Tibial artery (tissue), 4 donors: ENCODE measurements around the gene TBC1D19.

ENCODE experiments used
- DNase-seq, 2 donors: peaks; one replicate each; pipeline ENCODE4 v3.0.0-alpha.2; 2019
- H3K27ac ChIP-seq, 2 donors: fragments of 200-600 bp; sonication (generic) in 1 of 2; 1 replicate in 1 of 2; 2 replicates in 1 of 2; pipeline ENCODE4 v1.5.1; 2018 to 2019; ENCODE audit warnings: mild to moderate bottlenecking in 1 of 2
- H3K27me3 ChIP-seq, 2 donors: fragments of 200-600 bp; sonication (generic) in 1 of 2; one replicate each; pipeline versions ENCODE4 v1.5.1 to v1.6.0; 2016 to 2019
- H3K36me3 ChIP-seq, 3 donors: fragments of 200-600 bp; sonication (generic) in 2 of 3; one replicate each; pipeline ENCODE4 v1.5.1; 2016 to 2019; ENCODE audit warnings: mild to moderate bottlenecking in 2 of 3
- H3K4me1 ChIP-seq, 4 donors: fragments of 200-600 bp; sonication (generic) in 2 of 4; 1 replicate in 3 of 4; 2 replicates in 1 of 4; pipeline ENCODE4 v1.5.1; 2016 to 2019
- H3K4me3 ChIP-seq, 2 donors: fragments of 200-600 bp; sonication (generic) in 1 of 2; 1 replicate in 1 of 2; 2 replicates in 1 of 2; pipeline ENCODE4 v1.5.1; 2018 to 2019; ENCODE audit warnings: mild to moderate bottlenecking in 2 of 2
- H3K9me3 ChIP-seq, 3 donors: fragments of 200-600 bp; sonication (generic) in 1 of 3; one replicate each; pipeline ENCODE4 v1.5.1; 2016 to 2019
- intact Hi-C: fragments of 100-400 bp; cut with DNase I; formaldehyde crosslinking; loops from one replicate; pipeline ENCODE4 v1.15.0; 2023; ENCODE audit warnings: low total_unique reads
- TF ChIP-seq, protein P1 (sequence below), 2 experiments: fragments of 200-600 bp in 1 of 2; fragments of 450-650 bp in 1 of 2; IDR thresholded peaks; one replicate each; pipeline ENCODE4 v1.5.1; 2017 to 2019; ENCODE audit warnings: antibody characterized with exemption in 2 of 2, mild to moderate bottlenecking in 1 of 2, moderate library complexity in 1 of 2

TBC1D19 gene

DNA sequence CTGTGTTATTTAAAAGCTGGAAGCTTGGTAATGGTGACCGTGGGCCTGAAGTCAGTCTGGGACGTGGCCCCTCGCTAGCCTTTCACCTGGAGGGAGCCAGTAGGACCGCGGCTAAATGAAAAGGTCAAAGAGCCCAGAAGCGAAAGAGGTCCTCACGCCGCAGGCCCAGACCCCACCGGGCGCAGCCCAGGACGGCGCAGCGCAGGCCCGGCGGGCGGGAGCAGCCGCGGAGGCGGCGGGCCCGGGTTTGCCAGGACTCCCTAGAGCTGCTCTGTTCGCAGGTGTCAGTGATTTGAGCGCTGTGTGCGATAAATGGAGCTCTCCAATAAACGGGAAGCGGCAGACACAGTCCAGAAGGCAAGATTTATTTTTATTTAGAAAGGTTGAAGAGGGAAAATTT, 220.6 kb downstream of the TBC1D19 start:
- Histone ChIP-seq H3K4me3 (no peak overlapping the region), H3K27me3 (no peaks in the 10 kb centered on the region), H3K9me3 (no peaks in the 10 kb centered on the region), H3K27ac (no peak overlapping the region), H3K36me3 (no peaks in the 10 kb centered on the region), H3K4me1 (no peaks in the 10 kb centered on the region)
- DNase-seq: no peak
- TF ChIP-seq, protein P1, sequence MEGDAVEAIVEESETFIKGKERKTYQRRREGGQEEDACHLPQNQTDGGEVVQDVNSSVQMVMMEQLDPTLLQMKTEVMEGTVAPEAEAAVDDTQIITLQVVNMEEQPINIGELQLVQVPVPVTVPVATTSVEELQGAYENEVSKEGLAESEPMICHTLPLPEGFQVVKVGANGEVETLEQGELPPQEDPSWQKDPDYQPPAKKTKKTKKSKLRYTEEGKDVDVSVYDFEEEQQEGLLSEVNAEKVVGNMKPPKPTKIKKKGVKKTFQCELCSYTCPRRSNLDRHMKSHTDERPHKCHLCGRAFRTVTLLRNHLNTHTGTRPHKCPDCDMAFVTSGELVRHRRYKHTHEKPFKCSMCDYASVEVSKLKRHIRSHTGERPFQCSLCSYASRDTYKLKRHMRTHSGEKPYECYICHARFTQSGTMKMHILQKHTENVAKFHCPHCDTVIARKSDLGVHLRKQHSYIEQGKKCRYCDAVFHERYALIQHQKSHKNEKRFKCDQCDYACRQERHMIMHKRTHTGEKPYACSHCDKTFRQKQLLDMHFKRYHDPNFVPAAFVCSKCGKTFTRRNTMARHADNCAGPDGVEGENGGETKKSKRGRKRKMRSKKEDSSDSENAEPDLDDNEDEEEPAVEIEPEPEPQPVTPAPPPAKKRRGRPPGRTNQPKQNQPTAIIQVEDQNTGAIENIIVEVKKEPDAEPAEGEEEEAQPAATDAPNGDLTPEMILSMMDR (IDR thresholded peaks at IDR 0.05): no peak
- intact Hi-C loops: no loop called here

DNA sequence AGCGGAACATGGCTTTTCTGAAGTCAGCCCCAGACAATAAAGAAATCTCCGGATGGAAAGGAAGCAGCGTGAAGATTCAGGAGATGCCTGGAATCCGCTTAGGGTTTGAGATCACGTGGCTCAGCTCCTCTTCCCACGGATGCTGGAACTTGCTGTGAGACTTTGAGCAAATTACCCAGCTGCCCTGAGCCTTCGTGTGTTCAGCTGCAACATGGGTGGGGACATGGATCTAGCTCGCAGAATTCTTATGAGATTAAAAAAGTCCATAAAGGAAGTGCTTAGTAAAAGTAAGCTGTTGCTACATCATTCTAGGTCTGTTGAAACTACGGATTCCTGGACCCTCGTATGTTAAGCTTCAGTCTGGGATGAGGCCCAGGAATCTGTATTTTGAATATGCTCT, 221.0 kb downstream of the TBC1D19 start:
- H3K27ac ChIP-seq: no peak overlapping the region
- no peak overlapping the region for H3K4me3 ChIP-seq
- no peaks in the 10 kb centered on the region for H3K9me3 ChIP-seq
- no peaks in the 10 kb centered on the region for H3K36me3 ChIP-seq
- H3K4me1 ChIP-seq: no peaks in the 10 kb centered on the region
- TF ChIP-seq, protein P1 (IDR thresholded peaks at IDR 0.05): no peak
- no peaks in the 10 kb centered on the region for H3K27me3 ChIP-seq
- DNase-seq: no peak
- intact Hi-C loops: no loop called here
